ENCODE data around the gene CPLX1. TPM values are rescaled to one million over a fixed set of nuclear protein-coding genes. Genes with fewer than 3 reads are reported as not detected.

CPLX1 gene
- total RNA-seq, 1 donor from 2014 or later: 1.1 TPM

- TF ChIP-seq CTCF (IDR thresholded peaks at IDR 0.05): no peak
- Histone ChIP-seq H3K27ac (no peak overlapping the region), H3K4me1 (no peaks in the 10 kb centered on the region), H3K36me3 (peaks cover 67 to 84% of the 10 kb centered on the region in 2 donors), H3K9me3 (no peaks in the 10 kb centered on the region), H3K4me3 (no peak overlapping the region), H3K27me3 (no peaks in the 10 kb centered on the region)
- intact Hi-C loops (cut with DNase I): no loop called here
- DNase-seq (ENCODE audit: low spot score in 2 of 2): no peak
Observed at GRCh38 chr4:859496-859895, 33.6 kb upstream of the CPLX1 start.

- intact Hi-C loops (cut with DNase I): no loop called here
- no peak for TF ChIP-seq CTCF (IDR thresholded peaks at IDR 0.05)
- H3K27me3 ChIP-seq: no peaks in the 10 kb centered on the region
- no peak overlapping the region for H3K27ac ChIP-seq
- H3K36me3 ChIP-seq: peaks cover 64 to 82% of the 10 kb centered on the region in 2 donors
- no peaks in the 10 kb centered on the region for H3K4me1 ChIP-seq
- H3K4me3 ChIP-seq: no peak overlapping the region
- H3K9me3 ChIP-seq: no peaks in the 10 kb centered on the region
- DNase-seq (ENCODE audit: low spot score in 2 of 2): no peak
Observed at GRCh38 chr4:858831-859451, 33.0 kb upstream of the CPLX1 start.

- H3K4me1 ChIP-seq: no peaks in the 10 kb centered on the region
- no peaks in the 10 kb centered on the region for H3K27me3 ChIP-seq
- TF ChIP-seq CTCF (IDR thresholded peaks at IDR 0.05): no peak
- H3K4me3 ChIP-seq: no peak overlapping the region
- intact Hi-C loops (cut with DNase I): no loop called here
- peaks cover 58 to 81% of the 10 kb centered on the region in 2 donors for H3K36me3 ChIP-seq
- no peak for DNase-seq (ENCODE audit: low spot score in 2 of 2)
- H3K9me3 ChIP-seq: no peaks in the 10 kb centered on the region
- H3K27ac ChIP-seq: no peak overlapping the region
Observed at GRCh38 chr4:858041-858481, 32.1 kb upstream of the CPLX1 start.

DNA sequence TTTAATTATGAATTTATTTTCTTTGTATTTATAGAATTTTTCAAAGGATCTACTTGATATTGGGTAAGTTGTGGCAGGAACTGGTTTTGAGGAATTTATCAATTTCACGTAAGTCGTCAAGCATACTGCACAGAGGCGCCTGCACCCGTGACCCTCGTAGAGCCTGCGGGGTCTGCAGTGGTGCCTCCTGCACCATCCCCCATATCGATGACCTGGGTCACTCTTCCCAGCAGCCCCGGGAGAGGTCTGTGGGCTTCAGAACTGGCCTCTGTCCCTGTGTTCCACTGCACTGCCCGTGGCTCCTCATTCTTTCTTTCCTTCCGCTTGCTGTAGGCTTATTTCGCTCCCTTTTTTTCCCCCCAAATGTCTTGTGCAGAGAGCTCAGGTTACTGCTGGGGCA is 31.5 kb upstream of the CPLX1 start:
- no peaks in the 10 kb centered on the region for H3K4me1 ChIP-seq
- intact Hi-C loops (cut with DNase I): no loop called here
- peaks cover 53 to 80% of the 10 kb centered on the region in 2 donors for H3K36me3 ChIP-seq
- H3K9me3 ChIP-seq: no peaks in the 10 kb centered on the region
- no peak for DNase-seq (ENCODE audit: low spot score in 2 of 2)
- no peak for TF ChIP-seq CTCF (IDR thresholded peaks at IDR 0.05)
- H3K27ac ChIP-seq: no peak overlapping the region
- H3K27me3 ChIP-seq: no peaks in the 10 kb centered on the region
- no peak overlapping the region for H3K4me3 ChIP-seq

GRCh38 chr4:856225-856901 is 30.4 kb upstream of the CPLX1 start:
- no peak for TF ChIP-seq CTCF (IDR thresholded peaks at IDR 0.05)
- no peak overlapping the region for H3K27ac ChIP-seq
- no peaks in the 10 kb centered on the region for H3K9me3 ChIP-seq
- DNase-seq (ENCODE audit: low spot score in 2 of 2): no peak
- peaks cover 48 to 82% of the 10 kb centered on the region in 2 donors for H3K36me3 ChIP-seq
- H3K4me1 ChIP-seq: no peaks in the 10 kb centered on the region
- H3K4me3 ChIP-seq: no peak overlapping the region
- no peaks in the 10 kb centered on the region for H3K27me3 ChIP-seq
- intact Hi-C loops (cut with DNase I): no loop called here
